ENCODE measurements around the gene TECPR1. TPM values are rescaled to one million over a fixed set of nuclear protein-coding genes. Genes with fewer than 3 reads are reported as not detected.

The TECPR1 gene
- total RNA-seq, 1 experiment from 2014 or later: 16.7 TPM

- DNase-seq (ENCODE audit: low spot score): no peak
Measured at GRCh38 chr7:98194186-98194585, 57.8 kb downstream of the TECPR1 start.

GRCh38 chr7:98193474-98194180, 58.4 kb downstream of the TECPR1 start:
- no peak for DNase-seq (ENCODE audit: low spot score)

- no peak for DNase-seq (ENCODE audit: low spot score)
Measured at GRCh38 chr7:98192781-98193457, 59.1 kb downstream of the TECPR1 start.

GRCh38 chr7:98191668-98192431, 60.2 kb downstream of the TECPR1 start:
- no peak for DNase-seq (ENCODE audit: low spot score)

- no peak for DNase-seq (ENCODE audit: low spot score)
Measured at GRCh38 chr7:98189559-98189958, 62.5 kb downstream of the TECPR1 start.

- DNase-seq (ENCODE audit: low spot score): no peak
Measured at GRCh38 chr7:98187138-98187502, 64.9 kb downstream of the TECPR1 start.

- DNase-seq (ENCODE audit: low spot score): peak; percentile 47
Measured at GRCh38 chr7:98186452-98187137, 65.4 kb downstream of the TECPR1 start.

- no peak for DNase-seq (ENCODE audit: low spot score)
Measured at GRCh38 chr7:98185101-98185500, 66.9 kb downstream of the TECPR1 start.

GRCh38 chr7:98180751-98181150, 71.3 kb downstream of the TECPR1 start:
- no peak for DNase-seq (ENCODE audit: low spot score)

GRCh38 chr7:98178762-98179490, 73.1 kb downstream of the TECPR1 start:
- no peak for DNase-seq (ENCODE audit: low spot score)

GRCh38 chr7:98178321-98178720, 73.7 kb downstream of the TECPR1 start:
- DNase-seq (ENCODE audit: low spot score): no peak

- DNase-seq (ENCODE audit: low spot score): no peak
Measured at GRCh38 chr7:98177553-98177952, 74.5 kb downstream of the TECPR1 start.

GRCh38 chr7:98175260-98175940, 76.6 kb downstream of the TECPR1 start:
- DNase-seq (ENCODE audit: low spot score): no peak

- no peak for DNase-seq (ENCODE audit: low spot score)
Measured at GRCh38 chr7:98174334-98175259, 77.4 kb downstream of the TECPR1 start.

- DNase-seq (ENCODE audit: low spot score): no peak
Measured at GRCh38 chr7:98171449-98171848, 80.6 kb downstream of the TECPR1 start.

GRCh38 chr7:98170966-98171365, 81.1 kb downstream of the TECPR1 start:
- DNase-seq (ENCODE audit: low spot score): no peak

GRCh38 chr7:98168904-98169621, 83.0 kb downstream of the TECPR1 start:
- DNase-seq (ENCODE audit: low spot score): no peak

- DNase-seq (ENCODE audit: low spot score): peak; percentile 58
Measured at GRCh38 chr7:98168181-98168903, 83.7 kb downstream of the TECPR1 start.

Measured in A172 (cell line).